ENCODE measurements around the gene ZNF544.

ZNF544 gene

DNA sequence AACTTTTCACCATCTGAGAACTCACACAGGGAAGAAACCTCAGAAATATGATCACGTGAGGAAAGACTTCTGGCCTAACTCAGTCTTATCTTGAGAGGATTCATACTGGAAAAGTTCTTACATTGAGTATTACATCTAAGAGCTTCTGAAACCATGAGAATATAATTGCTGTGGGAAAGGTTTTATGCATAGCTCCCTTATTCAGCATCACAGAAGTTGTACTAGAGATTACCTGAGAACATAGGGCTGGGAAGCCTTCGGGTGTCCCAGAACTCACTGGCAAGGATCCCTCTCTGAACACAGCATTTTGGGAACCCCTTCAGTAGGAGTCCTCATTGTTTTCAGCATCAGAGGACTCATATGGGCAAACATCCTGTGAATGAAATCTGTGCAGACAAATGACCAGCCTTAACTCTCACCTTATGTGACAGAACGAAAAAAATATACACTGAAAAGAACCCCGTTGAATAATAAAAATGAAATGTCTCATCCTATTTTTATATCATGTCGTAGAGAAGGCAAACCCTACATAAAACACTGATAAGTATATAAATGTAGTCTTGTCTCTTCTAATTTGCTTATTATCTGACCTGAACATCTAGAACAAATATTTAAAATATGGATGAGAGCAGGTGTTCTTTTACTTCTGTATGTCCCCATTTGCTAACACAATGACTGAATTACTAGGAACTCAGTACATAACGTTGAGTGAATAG is 31.7 kb upstream of the ZNF544 start:
- Histone ChIP-seq H3K4me1 (ENCODE audit: control insufficient read depth in 1 of 2, insufficient read depth in 1 of 2, low read depth in 1 of 2, low read length in 1 of 2) (no peaks in the 10 kb centered on the region), H3K27me3 (no peaks in the 10 kb centered on the region), H3K9me3 (peaks cover 97% of the 10 kb centered on the region), H3K4me3 (ENCODE audit: low read depth in 1 of 2, low read length in 1 of 2) (no peak overlapping the region), H3K36me3 (peaks cover 48% of the 10 kb centered on the region), H3K27ac (no peak overlapping the region)
- TF ChIP-seq CTCF (IDR thresholded peaks at IDR 0.05), result no peak

DNA sequence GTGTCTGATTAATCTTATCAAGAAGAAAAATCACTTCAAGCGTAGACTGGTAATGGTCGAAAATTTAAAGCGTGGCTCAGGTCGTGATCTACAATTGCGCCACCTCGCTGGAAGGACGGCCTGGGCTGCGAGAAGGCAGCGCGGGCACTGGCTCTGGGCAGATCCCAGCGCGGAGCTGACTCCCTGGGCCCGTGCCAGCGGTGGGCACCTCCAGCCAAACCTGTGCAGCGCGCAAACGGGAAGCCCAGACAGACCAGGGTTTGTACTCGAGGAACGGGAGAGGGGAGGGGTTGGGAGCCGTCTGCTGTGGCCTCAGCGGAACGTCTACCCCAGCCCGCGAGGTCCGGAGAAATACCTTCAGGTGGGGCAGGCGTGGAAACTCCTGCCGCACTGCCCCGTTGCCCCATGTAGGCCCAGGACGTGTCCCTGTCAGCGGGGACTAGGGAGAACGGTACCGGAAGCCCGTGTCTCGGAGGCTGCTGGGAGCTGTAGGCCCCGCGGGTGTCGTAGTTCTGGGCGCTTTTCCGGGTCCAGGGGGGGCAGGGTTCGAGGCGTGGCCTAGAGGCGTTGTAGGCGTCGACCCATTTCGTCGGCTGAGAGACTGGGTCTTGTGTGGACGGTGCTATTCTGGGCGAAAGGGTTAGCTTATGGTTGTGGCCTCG is 24.8 kb upstream of the ZNF544 start:
- Histone ChIP-seq H3K4me3 (ENCODE audit: low read depth in 1 of 2, low read length in 1 of 2) (no peak overlapping the region), H3K9me3 (peaks cover 97% of the 10 kb centered on the region), H3K27ac (no peak overlapping the region), H3K27me3 (no peaks in the 10 kb centered on the region), H3K4me1 (ENCODE audit: control insufficient read depth in 1 of 2, insufficient read depth in 1 of 2, low read depth in 1 of 2, low read length in 1 of 2) (no peaks in the 10 kb centered on the region), H3K36me3 (peaks cover 42% of the 10 kb centered on the region)
- no peak for TF ChIP-seq CTCF (IDR thresholded peaks at IDR 0.05)

GRCh38 chr19:58204566-58204965 is 24.1 kb upstream of the ZNF544 start:
- no peak for TF ChIP-seq CTCF (IDR thresholded peaks at IDR 0.05)
- Histone ChIP-seq H3K36me3 (peaks cover 48% of the 10 kb centered on the region), H3K27me3 (no peaks in the 10 kb centered on the region), H3K9me3 (peaks cover 97% of the 10 kb centered on the region), H3K4me1 (ENCODE audit: control insufficient read depth in 1 of 2, insufficient read depth in 1 of 2, low read depth in 1 of 2, low read length in 1 of 2) (no peaks in the 10 kb centered on the region), H3K27ac (no peak overlapping the region), H3K4me3 (ENCODE audit: low read depth in 1 of 2, low read length in 1 of 2) (no peak overlapping the region)

GRCh38 chr19:58209577-58209976 is 19.1 kb upstream of the ZNF544 start:
- H3K9me3 ChIP-seq, result peaks cover 99% of the 10 kb centered on the region
- no peak overlapping the region for H3K27ac ChIP-seq
- H3K27me3 ChIP-seq, result no peaks in the 10 kb centered on the region
- H3K4me3 ChIP-seq (ENCODE audit: low read depth in 1 of 2, low read length in 1 of 2), result no peak overlapping the region
- no peak for TF ChIP-seq CTCF (IDR thresholded peaks at IDR 0.05)
- H3K4me1 ChIP-seq (ENCODE audit: control insufficient read depth in 1 of 2, insufficient read depth in 1 of 2, low read depth in 1 of 2, low read length in 1 of 2), result no peaks in the 10 kb centered on the region
- peaks cover 70% of the 10 kb centered on the region for H3K36me3 ChIP-seq

DNA sequence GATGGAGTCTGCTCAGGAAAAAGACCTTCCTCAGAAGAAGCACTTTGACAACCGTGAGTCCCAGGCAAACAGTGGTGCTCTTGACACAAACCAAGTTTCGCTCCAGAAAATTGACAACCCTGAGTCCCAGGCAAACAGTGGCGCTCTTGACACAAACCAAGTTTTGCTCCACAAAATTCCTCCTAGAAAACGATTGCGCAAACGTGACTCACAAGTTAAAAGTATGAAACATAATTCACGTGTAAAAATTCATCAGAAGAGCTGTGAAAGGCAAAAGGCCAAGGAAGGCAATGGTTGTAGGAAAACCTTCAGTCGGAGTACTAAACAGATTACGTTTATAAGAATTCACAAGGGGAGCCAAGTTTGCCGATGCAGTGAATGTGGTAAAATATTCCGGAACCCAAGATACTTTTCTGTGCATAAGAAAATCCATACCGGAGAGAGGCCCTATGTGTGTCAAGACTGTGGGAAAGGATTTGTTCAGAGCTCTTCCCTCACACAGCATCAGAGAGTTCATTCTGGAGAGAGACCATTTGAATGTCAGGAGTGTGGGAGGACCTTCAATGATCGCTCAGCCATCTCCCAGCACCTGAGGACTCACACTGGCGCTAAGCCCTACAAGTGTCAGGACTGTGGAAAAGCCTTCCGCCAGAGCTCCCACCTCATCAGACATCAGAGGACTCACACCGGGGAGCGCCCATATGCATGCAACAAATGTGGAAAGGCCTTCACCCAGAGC is 16.2 kb upstream of the ZNF544 start:
- Histone ChIP-seq H3K9me3 (peaks cover 84% of the 10 kb centered on the region), H3K27ac (no peak overlapping the region), H3K4me1 (ENCODE audit: control insufficient read depth in 1 of 2, insufficient read depth in 1 of 2, low read depth in 1 of 2, low read length in 1 of 2) (no peaks in the 10 kb centered on the region), H3K36me3 (peaks cover 56% of the 10 kb centered on the region), H3K4me3 (ENCODE audit: low read depth in 1 of 2, low read length in 1 of 2) (no peak overlapping the region), H3K27me3 (no peaks in the 10 kb centered on the region)
- no peak for TF ChIP-seq CTCF (IDR thresholded peaks at IDR 0.05)

Data from neutrophil (primary cell).